Karpas-422 (cell line): Measurements from ENCODE around the gene ERC2. TPM values are rescaled to one million over a fixed set of nuclear protein-coding genes. Genes with fewer than 3 reads are reported as not detected.
A peak's percentile ranks its signal among the peaks of the same experiment; 100 is the strongest.

Experiments used
- DNase-seq: peaks from one replicate; pipeline ENCODE4 v3.0.0-alpha.2; 2015
- H2AFZ ChIP-seq: fragments of 200-600 bp; sonication (generic); 2 replicates; pipeline ENCODE4 v1.6.1; 2014; ENCODE audit warnings: antibody characterized with exemption, low read length, mixed read lengths
- H3K27ac ChIP-seq: fragments of 200-600 bp; sonication (generic); 2 replicates; pipeline ENCODE4 v1.5.1; 2014; ENCODE audit warnings: mild to moderate bottlenecking, low read length, moderate library complexity
- H3K27me3 ChIP-seq: fragments of 200-600 bp; sonication (generic); 2 replicates; pipeline ENCODE4 v1.6.1; 2014; ENCODE audit warnings: low read length, mixed read lengths
- H3K36me3 ChIP-seq: fragments of 200-600 bp; sonication (generic); 2 replicates; pipeline ENCODE4 v1.6.1; 2014; ENCODE audit warnings: low read length, mixed read lengths; ENCODE audit not compliant: insufficient read depth
- H3K4me1 ChIP-seq: fragments of 200-600 bp; sonication (generic); 2 replicates; pipeline ENCODE4 v1.6.1; 2014; ENCODE audit warnings: mild to moderate bottlenecking, low read length, mixed read lengths
- H3K4me2 ChIP-seq: fragments of 200-600 bp; sonication (generic); 2 replicates; pipeline ENCODE4 v1.6.1; 2014; ENCODE audit warnings: low read length, low read depth, mild to moderate bottlenecking; ENCODE audit not compliant: poor library complexity, severe bottlenecking
- H3K4me3 ChIP-seq: fragments of 200-600 bp; sonication (generic); 2 replicates; pipeline ENCODE4 v1.5.1; 2014; ENCODE audit warnings: mild to moderate bottlenecking, antibody characterized with exemption, low read length, mixed read lengths
- H3K79me2 ChIP-seq: fragments of 200-600 bp; sonication (generic); 2 replicates; pipeline ENCODE4 v1.6.1; 2014; ENCODE audit warnings: mild to moderate bottlenecking, low read length, mixed read lengths
- H3K9ac ChIP-seq: fragments of 200-600 bp; sonication (generic); 2 replicates; pipeline ENCODE4 v1.6.0; 2014; ENCODE audit warnings: low read length
- H3K9me2 ChIP-seq: fragments of 200-600 bp; sonication (generic), shearing (Covaris generic); replicated peaks from 2 replicates; pipeline ENCODE4 v1.6.0; 2014; ENCODE audit warnings: mild to moderate bottlenecking, low read length, moderate library complexity; ENCODE audit not compliant: insufficient read depth
- H3K9me3 ChIP-seq: fragments of 300-700, 200-600 bp; sonication (generic); 2 replicates; pipeline ENCODE4 v1.6.1; 2014; ENCODE audit warnings: low read length, mixed read lengths
- H4K20me1 ChIP-seq: fragments of 200-600 bp; sonication (generic); 2 replicates; pipeline ENCODE4 v1.6.1; 2014; ENCODE audit warnings: mild to moderate bottlenecking, antibody characterized with exemption, low read length, low read depth; ENCODE audit not compliant: insufficient read depth
- total RNA-seq: library from RNA; depleted of rRNA; stranded (reverse); fragments of >200 nt; shearing (Covaris generic); gene quantifications from 2 replicates; pipeline ENCODE4 v1.2.3, GENCODE V29; 2014; ENCODE audit warnings: low replicate concordance

ERC2 gene
- total RNA-seq, 1 experiment from 2014 or later, result 3.7 TPM

DNA sequence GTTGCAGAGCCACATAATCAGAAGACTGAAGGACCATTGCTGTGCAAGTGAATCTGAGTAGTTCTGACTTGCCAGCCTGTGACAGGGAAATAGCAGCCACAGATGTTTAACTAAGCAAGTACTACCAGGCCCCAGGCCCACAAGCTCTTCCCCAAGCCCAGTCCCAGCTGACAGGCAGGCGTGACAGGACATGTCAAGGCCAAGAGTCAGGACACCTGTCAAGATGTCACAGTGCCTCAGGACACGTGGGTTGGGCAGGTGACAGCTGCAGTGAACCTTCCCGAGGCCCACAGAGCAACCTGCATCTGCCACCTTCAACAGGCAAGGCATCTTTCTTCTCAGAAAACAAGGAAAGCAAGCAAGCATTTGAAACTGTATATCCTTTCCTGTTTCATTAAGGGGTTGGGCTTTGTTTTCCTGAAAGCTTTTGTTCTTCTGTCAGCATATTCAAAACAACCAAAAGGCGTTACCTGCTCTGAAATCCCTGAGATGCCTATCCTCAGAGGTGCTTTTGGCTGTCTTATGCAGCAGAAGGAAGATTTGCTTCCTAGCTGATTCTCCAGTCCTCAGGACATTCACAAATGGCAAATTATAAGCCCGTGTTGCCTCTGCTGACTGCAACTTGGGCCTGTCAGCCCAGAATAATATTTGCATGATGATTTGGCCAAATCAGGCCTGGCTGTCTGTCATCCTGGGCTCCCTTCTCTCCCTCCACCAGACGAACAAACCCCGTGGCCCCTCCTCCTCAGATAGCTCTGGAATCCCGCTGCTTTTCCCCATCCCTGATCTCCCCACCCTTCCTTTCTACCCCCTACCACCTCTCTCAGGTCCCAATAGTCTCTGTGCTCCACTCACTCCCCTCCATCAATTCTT is 809.3 kb downstream of the ERC2 start:
- H3K9me3 ChIP-seq, result no peaks in the 10 kb centered on the region
- peak overlapping the region; percentile 21; the same call in 1 of the 2 replicates for H3K9ac ChIP-seq
- no peak overlapping the region for H3K27ac ChIP-seq
- H3K27me3 ChIP-seq, result no peaks in the 10 kb centered on the region
- no peaks in the 10 kb centered on the region for H3K36me3 ChIP-seq
- DNase-seq, result no peak
- no peaks in the 10 kb centered on the region for H4K20me1 ChIP-seq
- H3K9me2 ChIP-seq, result no peaks in the 10 kb centered on the region
- peak overlapping the region; percentile 39 for H3K4me2 ChIP-seq
- no peaks in the 10 kb centered on the region for H3K79me2 ChIP-seq
- H3K4me1 ChIP-seq, result peaks cover 27% of the 10 kb centered on the region
- peak overlapping the region; percentile 81; the same call in 1 of the 2 replicates for H2AFZ ChIP-seq
- no peak overlapping the region for H3K4me3 ChIP-seq

GRCh38 chr3:55658270-55658669 is 810.0 kb downstream of the ERC2 start:
- Histone ChIP-seq H3K36me3 (no peaks in the 10 kb centered on the region), H3K27me3 (no peaks in the 10 kb centered on the region), H3K79me2 (no peaks in the 10 kb centered on the region), H4K20me1 (no peaks in the 10 kb centered on the region), H2AFZ (no peak overlapping the region), H3K4me1 (peaks cover 27% of the 10 kb centered on the region), H3K9me2 (no peaks in the 10 kb centered on the region), H3K4me3 (no peak overlapping the region), H3K4me2 (no peak overlapping the region), H3K9me3 (no peaks in the 10 kb centered on the region), H3K27ac (no peak overlapping the region), H3K9ac (no peak overlapping the region)
- no peak for DNase-seq

DNA sequence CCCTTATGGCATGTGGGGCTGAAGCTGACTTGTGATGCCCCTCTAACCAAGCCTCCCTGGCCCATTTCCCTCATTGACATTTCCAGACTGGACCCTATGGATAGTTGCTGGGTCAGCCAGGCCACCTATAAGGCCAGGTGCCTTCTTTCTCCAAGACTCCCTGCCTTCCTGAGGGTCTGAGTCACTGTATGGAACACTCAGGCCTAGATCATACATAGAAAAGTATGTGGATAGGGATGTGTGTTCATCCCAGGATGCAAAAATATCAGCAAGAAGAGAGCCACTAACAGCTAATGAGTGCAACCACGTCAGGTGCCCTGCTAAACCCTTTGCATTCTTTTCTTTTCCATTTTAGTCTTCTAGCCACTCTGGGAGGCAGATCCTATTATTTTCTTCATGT is 812.7 kb downstream of the ERC2 start:
- Histone ChIP-seq H4K20me1 (no peaks in the 10 kb centered on the region), H3K27ac (no peak overlapping the region), H3K4me3 (no peak overlapping the region), H2AFZ (no peak overlapping the region), H3K4me1 (peaks cover 14% of the 10 kb centered on the region), H3K9ac (no peak overlapping the region), H3K36me3 (no peaks in the 10 kb centered on the region), H3K79me2 (no peaks in the 10 kb centered on the region), H3K9me2 (no peaks in the 10 kb centered on the region), H3K4me2 (no peak overlapping the region), H3K9me3 (no peaks in the 10 kb centered on the region), H3K27me3 (no peaks in the 10 kb centered on the region)
- DNase-seq, result no peak

DNA sequence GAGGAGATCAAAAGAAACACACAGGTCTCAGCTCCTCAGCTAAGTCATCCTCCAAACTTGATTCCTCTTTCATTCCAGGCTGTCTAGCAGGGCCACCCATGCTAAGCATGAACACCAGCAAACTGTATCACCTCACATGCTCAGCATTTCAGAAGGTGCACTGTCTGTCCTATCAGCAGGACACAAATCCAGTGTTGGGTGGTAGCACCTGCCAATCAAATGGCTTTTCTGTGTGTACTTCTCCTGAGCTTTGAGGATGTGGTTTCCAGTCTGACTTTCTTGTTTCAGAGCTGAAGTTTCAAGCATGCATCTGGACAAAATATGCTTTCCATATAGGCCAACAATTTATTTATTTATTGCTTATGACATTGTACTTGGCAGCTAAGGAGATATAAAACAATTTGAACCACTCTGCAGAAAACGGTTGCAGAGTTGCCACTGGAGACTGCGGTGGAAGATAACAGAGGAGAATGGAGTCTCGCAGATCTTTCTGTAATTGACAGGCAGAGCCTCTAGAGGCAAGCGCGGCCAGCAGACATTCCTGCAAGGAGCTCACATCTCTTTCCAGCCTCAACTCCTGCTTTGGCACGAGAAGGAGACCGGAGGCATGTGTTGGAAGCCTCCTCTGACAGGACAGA is 814.0 kb downstream of the ERC2 start:
- DNase-seq, result no peak
- H3K27ac ChIP-seq, result no peak overlapping the region

GRCh38 chr3:55651011-55651410 is 817.3 kb downstream of the ERC2 start:
- Histone ChIP-seq H3K9ac (no peak overlapping the region), H3K9me2 (no peaks in the 10 kb centered on the region), H3K27ac (no peak overlapping the region), H3K79me2 (no peaks in the 10 kb centered on the region), H4K20me1 (no peaks in the 10 kb centered on the region), H3K27me3 (no peaks in the 10 kb centered on the region), H3K4me3 (no peak overlapping the region), H3K4me1 (no peaks in the 10 kb centered on the region), H2AFZ (no peak overlapping the region), H3K9me3 (no peaks in the 10 kb centered on the region), H3K4me2 (no peak overlapping the region), H3K36me3 (no peaks in the 10 kb centered on the region)
- no peak for DNase-seq

More for the DNA sequence above, 814.0 kb downstream of the ERC2 start:
- Histone ChIP-seq H2AFZ (no peak overlapping the region), H4K20me1 (no peaks in the 10 kb centered on the region), H3K9ac (no peak overlapping the region), H3K4me3 (no peak overlapping the region), H3K4me2 (no peak overlapping the region), H3K9me2 (no peaks in the 10 kb centered on the region), H3K27me3 (no peaks in the 10 kb centered on the region), H3K9me3 (no peaks in the 10 kb centered on the region), H3K79me2 (no peaks in the 10 kb centered on the region), H3K36me3 (no peaks in the 10 kb centered on the region), H3K4me1 (peaks cover 9% of the 10 kb centered on the region)

GRCh38 chr3:55650011-55650410 is 818.3 kb downstream of the ERC2 start:
- no peak overlapping the region for H3K9ac ChIP-seq
- H3K36me3 ChIP-seq, result no peaks in the 10 kb centered on the region
- no peak for DNase-seq
- H3K9me2 ChIP-seq, result no peaks in the 10 kb centered on the region
- no peaks in the 10 kb centered on the region for H3K9me3 ChIP-seq
- no peak overlapping the region for H3K4me2 ChIP-seq
- H3K4me1 ChIP-seq, result no peaks in the 10 kb centered on the region
- H3K27me3 ChIP-seq, result no peaks in the 10 kb centered on the region
- H4K20me1 ChIP-seq, result no peaks in the 10 kb centered on the region
- no peak overlapping the region for H3K4me3 ChIP-seq
- no peaks in the 10 kb centered on the region for H3K79me2 ChIP-seq
- H3K27ac ChIP-seq, result no peak overlapping the region
- no peak overlapping the region for H2AFZ ChIP-seq

DNA sequence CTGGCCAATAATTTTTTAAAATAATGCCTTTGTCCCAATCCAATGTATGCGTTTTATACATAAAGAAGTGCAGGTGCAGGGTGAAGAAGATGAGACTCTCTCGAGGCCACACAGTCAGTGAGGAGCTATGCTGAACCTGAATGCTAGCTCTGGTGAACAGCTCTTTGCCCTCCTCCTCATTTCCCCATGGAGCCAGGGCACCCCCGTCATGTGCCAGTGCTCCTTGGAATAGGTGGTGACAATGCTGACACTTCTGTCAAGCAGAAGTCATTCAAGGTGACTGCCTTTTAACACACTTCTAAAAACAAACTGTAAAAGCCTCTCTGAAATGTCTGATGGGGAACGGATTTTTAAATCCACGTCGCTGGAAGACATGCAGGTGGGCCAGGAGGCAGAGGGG is 818.7 kb downstream of the ERC2 start:
- Histone ChIP-seq H3K36me3 (no peaks in the 10 kb centered on the region), H3K4me1 (no peaks in the 10 kb centered on the region), H3K9me3 (no peaks in the 10 kb centered on the region), H3K9me2 (no peaks in the 10 kb centered on the region), H4K20me1 (no peaks in the 10 kb centered on the region), H2AFZ (no peak overlapping the region), H3K4me2 (no peak overlapping the region), H3K27ac (no peak overlapping the region), H3K27me3 (no peaks in the 10 kb centered on the region), H3K4me3 (no peak overlapping the region), H3K79me2 (no peaks in the 10 kb centered on the region), H3K9ac (no peak overlapping the region)
- no peak for DNase-seq

GRCh38 chr3:55648591-55649318 is 819.5 kb downstream of the ERC2 start:
- no peaks in the 10 kb centered on the region for H3K79me2 ChIP-seq
- H3K9ac ChIP-seq, result no peak overlapping the region
- H3K27ac ChIP-seq, result no peak overlapping the region
- DNase-seq, result no peak
- no peaks in the 10 kb centered on the region for H3K9me2 ChIP-seq
- no peaks in the 10 kb centered on the region for H3K9me3 ChIP-seq
- H3K4me1 ChIP-seq, result no peaks in the 10 kb centered on the region
- H4K20me1 ChIP-seq, result no peaks in the 10 kb centered on the region
- H3K36me3 ChIP-seq, result no peaks in the 10 kb centered on the region
- no peaks in the 10 kb centered on the region for H3K27me3 ChIP-seq
- no peak overlapping the region for H3K4me3 ChIP-seq
- H2AFZ ChIP-seq, result no peak overlapping the region
- H3K4me2 ChIP-seq, result no peak overlapping the region
